ENCODE data around the gene ATAD3B.
"Not testable (repeated sequence)": the region's sequence is repeated elsewhere in the genome, so short reads cannot be mapped to it uniquely, and the experiment has no call there.

Gene ATAD3B

DNA sequence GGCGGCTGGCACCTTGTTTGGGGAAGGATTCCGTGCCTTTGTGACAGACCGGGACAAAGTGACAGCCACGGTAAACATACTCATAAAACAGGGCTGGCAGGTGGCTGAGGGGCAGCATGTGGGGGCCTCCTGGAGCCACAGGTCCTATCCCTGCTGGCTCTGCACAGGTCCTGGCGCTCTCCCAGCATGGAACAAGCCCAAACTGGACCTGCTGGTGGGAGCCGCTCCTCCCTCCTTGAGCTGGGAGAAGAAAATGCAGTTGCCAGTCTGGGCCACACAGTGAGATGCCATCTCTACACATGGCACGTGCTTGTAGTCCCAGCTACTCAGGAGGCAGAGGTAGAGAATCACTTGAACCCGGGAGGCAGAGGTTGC, 19.2 kb upstream of the ATAD3B start:
- not testable (repeated sequence) for DNase-seq

DNA sequence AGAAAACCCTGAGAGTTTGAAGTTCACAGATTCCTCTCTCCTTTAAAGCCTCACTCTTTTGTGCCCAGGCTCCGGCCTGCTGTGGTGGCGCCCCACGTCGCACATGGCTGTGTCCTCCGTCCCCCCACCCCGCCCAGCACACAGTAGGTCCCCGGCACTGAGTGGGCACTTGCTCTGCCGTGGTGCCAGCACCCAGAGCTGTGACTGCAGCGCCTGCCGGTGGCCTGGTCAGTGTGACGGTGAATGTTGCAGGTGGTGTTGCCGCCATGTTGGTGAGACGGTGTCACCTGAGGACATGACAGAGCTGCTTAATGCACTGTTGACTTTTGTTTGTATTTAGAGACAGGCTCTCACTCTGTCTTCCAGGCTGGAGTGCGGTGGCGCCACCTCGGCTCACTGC, 18.7 kb upstream of the ATAD3B start:
- DNase-seq: no peak

DNA sequence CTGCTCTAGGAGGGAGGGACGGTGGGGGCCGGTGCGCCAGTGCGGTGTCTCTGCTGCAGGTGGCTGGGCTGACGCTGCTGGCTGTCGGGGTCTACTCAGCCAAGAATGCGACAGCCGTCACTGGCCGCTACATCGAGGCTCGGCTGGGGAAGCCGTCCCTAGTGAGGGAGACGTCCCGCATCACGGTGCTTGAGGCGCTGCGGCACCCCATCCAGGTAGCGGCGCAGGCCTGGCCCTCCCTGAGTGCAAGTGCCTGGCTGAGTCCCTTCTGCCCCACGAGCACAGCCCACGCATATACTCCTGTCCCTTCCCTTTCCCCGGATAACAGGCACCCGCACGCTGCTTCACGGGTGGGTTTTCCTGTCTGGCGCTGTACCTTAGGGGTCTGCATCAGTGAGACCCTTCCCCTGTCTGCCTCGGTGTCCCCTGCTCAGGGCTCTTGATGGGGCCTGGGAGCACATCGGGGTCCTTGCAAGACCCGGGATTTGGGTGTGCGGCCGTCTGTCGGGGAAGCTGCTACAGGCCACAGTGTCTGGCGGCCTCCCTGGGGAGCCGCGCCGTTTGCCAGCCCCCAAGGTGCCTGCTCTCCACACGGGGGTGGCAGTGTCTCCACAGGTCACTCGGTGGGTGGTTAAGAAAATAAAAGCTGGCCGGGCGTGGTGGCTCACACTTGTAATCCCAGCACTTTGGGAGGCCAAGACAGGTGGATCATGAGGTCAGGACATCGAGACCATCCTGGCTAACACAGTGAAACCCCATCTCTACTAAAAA, 17.1 kb upstream of the ATAD3B start:
- DNase-seq: not testable (repeated sequence)

DNA sequence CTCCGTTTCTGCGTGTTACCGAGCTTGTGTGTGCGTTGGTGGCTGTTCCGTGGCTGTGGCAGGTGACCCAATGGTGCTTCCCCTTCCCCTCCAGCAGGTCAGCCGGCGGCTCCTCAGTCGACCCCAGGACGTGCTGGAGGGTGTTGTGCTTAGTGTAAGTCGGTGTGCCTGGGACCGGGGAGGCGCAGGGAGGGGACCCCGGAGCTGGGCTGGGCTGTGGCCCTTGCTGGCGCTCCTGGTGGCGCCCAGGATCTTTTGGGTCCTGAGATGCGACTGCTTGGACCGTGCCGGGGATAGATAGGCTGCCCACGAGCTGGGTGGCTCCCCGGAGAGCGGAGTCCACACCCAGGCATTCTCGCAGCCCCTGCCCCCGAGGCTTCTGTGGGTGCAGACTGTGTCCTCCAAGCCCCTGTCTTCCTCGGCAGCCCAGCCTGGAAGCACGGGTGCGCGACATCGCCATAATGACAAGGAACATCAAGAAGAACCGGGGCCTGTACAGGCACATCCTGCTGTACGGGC, 16.1 kb upstream of the ATAD3B start:
- DNase-seq: no peak

DNA sequence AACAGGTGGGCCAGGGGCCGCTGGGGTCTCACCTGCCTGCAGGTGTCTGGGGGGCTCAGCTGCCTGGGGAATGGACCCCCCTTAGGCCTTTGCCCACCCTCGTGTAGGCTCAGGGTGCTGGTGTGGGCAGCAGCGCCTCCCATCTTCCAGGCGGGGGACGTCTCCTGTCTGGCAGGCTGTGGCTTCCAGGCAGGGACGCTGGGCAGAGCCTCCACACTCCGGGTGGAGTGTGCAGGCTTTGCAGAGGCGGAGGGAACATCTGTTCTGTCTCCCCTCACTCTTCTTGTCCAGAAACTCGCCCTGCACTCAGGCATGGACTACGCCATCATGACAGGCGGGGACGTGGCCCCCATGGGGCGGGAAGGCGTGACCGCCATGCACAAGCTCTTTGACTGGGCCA, 15.6 kb upstream of the ATAD3B start:
- DNase-seq: not testable (repeated sequence)

DNA sequence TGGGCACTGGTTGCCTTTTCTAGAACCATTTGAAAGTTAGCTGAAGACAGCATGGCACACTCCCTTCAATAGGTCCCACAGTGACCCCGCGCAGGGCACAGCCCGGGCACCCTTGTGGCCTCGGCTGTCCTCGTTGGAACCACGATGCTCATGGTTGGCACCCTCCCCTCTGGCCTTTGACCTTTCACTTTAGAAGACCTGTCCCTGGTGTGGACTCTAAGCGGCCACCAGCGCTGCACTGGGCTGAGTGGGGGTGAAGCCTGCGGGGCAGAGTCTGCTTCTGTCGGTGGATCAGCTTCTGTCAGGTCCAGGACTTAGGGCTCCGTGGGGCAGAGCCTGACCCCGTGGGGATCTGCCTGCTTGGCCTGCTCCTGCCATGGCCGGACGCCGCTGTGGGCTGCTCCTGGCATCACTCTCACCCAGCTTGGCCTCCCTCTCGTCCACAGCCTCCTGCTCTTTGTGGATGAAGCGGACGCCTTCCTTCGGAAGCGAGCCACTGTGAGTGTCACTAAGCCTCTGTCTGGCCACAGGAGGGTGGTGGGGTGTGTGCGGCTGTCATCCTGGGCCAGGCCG, 14.8 kb upstream of the ATAD3B start:
- not testable (repeated sequence) for DNase-seq

DNA sequence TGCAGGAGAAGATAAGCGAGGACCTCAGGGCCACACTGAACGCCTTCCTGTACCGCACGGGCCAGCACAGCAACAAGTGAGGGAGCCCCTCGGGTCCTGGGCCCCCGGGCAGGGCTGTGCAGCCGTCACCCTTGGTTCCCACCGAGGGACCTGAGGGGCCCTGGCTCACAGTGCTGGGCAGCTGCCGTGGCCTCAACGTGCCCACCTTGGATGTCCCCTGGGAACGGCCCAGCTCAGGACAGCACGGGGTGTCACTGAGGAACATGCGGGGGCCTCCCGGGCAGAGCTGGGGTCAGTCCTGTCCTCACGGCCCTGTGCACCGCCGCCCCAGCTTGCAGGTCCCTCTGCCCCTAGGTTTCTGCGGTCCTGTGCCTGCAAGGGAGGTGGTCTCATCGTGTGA, 12.4 kb upstream of the ATAD3B start:
- not testable (repeated sequence) for DNase-seq

DNA sequence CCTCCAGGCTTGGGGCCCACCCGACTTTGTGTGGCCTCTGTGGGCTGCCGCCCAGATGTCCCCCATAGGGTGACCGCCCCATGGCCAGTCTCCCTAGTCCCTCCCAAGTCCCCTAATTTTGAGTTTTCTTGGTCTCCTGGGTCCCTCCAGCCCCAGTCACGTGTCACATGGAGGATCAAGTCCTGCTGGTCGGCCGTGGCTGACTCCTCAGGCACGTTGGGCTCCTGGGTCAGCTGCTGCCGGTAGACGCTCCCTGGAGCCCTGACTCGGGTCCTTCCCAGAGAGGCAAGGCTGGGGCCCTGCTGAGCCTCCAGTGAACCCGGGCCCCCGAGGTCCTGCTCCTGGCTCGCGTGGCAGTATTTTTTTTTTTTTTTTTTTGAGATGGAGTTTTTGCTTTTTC, 11.9 kb upstream of the ATAD3B start:
- not testable (repeated sequence) for DNase-seq

DNA sequence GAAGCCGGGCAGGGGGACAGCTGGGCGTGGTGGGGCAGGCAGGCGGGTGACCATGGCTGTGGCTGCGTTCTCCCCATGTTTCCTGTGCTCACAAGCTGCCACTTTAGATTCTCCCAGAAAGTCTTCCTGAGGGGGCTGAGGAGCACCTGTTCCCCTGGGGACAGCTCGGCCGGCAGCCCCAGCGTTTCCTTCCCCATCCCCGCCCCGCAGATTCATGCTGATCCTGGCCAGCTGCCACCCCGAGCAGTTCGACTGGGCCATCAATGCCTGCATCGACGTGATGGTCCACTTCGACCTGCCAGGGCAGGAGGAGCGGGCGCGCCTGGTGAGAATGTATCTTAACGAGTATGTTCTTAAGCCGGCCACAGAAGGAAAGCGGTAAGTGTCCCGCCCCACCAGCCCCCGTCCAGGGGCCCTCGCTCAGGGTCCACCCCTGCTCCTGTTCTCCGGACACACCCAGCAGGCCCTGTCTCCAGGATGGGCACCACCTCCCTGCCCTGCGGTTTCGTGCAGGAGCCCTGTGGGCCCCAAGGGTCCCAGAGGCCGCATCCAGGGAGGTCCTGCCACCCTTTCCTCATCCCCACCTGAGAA, 10.9 kb upstream of the ATAD3B start:
- DNase-seq: no peak

DNA sequence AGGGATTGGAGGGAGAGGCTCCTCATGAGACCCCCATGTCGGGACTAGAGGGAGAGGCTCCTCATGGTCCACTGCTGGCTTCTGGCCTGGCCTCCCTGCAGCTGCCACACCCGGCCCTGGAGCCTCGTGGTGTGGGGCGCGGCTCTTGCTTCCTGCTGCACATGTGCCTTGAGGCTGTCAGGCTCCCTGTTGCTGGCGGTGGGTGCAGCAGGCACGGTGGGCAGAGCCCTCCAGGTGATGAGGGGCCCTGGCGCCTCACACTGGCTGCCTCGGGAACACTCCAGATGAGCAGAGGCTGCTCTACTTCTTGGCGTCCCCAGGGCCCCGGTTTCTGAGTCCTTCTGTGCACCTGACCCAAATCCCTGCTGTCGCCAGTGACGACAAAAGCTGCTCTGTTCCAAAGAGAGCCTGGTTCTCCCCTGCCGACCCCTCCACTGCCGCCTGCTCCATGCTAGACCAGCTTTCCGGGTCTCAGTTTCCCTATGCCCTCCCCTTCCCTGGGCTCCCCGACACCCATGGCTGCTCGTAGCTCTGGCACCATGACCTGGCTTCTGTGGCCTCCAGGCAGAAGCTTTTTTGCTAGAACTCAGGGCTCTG, 9.7 kb upstream of the ATAD3B start:
- no peak for DNase-seq

DNA sequence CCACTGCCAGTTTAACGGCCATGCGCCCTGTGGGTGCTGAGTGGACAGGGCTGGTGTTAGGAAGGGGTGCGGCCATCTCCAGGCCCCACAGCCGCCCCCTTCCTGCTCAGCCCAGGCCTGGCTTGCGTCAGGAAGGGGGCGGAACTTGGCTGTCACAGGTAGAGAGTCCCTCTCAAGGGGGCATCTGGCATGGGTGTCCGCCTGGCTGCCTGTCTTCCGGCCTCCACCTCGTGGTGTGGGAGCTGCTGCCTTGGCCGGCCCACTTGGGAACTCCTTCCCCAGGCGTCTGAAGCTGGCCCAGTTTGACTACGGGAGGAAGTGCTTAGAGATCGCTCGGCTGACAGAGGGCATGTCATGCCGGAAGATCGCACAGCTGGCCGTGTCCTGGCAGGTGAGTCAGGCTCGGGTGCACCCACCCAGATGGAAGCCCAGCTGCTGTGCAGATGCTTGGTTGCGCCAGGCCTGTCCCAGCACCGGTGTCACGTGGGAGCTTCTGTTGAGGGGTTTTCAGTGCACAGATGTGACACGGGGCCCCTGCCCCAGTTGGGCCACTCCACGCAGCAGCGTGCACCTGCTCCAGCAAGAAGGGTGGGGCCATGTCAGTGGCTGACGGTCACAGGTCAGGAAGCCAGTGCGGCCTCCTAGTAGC, 9.1 kb upstream of the ATAD3B start:
- no peak for DNase-seq

DNA sequence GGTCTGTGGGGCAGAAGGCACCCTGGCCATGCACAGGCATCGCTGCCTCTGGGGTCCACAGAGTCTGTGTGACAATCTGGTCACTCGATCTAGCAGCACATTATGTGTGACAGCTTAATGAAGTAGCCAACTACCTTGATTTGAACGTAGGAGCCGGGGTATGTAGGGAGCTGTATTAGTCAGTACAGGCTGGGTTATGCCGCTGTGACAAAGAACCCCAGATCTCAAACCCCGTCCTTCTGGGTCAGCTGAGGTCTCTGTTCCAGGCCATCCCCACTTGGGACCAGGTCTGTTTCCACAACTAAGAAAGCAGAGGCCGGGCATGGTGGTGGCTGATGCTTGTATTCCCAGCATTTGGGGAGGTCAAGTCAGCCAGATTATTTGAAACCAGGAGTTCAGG, 8.3 kb upstream of the ATAD3B start:
- DNase-seq: no peak

DNA sequence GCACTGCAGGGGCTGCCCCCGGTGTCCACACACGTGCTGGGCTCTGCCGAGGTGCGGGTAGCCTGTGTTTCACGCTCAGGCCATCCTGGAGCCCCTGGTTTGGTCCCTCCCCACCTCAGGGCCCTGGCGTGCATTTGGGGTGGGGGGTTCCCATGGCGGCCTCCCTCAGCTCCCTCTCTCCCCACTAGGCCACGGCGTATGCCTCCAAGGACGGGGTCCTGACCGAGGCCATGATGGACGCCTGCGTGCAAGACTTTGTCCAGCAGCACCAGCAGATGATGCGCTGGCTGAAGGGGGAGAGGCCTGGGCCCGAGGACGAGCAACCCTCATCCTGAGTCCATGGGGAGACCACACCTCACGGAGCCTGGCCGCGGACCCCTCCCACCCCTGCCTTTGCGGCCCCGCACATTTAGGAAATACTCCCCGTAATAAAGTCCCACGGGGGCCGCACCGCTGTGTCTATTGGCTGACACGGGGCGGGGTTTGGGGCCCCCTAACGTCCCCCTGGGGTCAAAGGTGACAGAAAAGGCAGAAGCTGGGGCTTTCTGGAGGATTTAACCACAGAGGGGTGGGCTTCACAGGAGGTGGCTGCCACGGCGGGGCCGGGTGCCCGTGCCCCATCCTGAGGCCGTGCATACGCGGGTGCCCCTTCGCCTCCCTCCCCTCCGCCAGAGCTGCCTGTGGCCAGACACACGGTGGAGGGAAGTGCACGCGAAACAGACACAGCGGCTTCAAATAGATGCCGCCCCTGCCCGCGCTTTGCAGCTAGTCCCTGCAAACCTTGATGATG, 3.2 kb upstream of the ATAD3B start:
- DNase-seq: not testable (repeated sequence)

DNA sequence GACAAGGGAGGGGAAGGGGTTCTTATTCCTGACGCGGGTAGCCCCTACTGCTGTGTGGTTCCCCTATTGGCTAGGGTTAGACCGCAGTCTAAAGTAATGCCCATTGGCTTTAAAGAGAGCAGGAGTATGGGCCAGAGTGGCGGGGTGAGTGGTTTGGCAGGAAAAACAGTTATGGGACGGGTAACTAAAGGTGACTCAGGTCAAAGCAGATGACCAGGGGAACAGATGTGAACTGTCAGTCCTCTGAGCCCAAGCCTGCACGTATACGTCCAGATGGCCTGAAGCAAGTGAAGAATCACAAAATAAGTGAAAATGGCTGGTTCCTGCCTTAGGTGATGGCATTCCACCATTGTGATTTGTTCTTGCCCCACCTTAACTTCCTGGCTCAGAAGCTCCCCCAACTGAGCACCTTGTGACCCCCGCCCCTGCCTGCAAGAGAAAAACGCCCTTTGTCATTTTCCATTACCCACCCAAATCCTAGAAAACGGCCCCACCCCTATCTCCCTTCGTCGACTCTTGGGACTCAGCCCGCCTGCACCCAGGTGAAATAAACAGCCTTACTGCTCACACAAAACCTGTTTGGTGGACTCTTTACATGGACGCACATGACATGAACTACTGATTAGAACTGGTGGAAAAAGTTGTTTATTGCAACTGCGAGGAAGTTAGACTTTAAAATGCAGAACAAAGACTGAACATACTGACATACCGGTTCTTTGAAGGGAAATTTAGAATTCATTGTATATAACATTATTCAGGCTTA, 758 bp upstream of the ATAD3B start:
- DNase-seq: no peak

DNA sequence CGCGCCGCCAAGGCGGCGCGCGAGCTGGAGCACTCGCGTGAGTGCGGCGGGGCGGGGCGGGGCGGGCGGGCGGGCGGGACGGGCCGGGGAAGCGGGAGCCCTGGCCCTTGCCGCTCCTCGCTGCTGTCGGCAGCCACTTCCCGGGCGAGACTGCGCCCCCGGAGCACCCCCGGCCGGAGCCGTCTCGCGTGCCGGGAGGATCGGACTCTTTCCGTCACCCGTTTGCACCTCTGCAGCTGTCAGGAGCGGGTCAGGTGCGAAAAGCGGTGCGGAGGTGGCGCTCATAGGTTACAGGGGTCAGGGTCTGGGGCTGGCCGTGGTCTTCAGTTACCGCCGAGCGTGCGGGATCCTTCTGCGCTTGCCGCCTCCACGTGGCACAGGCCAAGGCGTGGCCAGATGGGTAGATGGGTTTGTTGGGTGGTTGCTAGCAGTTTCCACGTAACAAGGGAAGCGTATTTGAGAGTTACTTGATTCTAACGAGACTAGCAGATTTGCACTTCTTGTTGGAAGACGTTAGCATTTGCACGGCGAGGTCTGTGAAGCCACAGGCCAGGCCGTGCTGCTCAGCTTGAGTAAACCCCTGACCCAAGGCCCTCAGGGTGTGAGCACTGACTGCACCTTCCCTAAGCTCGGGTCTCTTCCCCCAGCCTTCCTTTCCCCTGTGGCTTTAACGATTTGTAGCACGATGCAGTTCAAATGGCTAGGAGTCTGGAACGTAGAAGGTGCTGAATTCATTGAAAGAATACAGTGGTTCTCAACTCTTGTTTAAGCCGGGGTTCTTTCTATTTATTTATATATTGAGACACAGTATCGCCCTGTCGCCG, 700 bp downstream of the ATAD3B start:
- not testable (repeated sequence) for DNase-seq

DNA sequence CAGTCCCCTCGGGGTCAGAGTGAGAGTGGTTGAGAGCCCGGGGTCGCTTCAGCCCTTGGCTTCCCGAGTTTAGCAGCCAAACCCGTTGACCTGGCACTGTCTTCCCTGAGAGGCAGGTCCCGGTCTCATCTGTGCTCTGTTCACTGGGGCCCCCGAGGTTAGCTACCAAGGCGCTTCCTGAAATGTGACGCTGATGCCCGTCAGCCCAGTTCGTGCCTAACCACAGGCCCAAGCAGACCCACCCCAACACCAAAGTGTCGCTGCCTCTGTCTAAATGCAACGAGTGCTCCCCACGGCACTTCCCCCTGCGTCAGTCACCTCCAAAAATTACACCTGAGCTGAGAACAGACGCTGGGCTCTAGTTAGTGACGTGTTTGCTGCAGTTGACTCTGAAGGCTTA, 4.4 kb downstream of the ATAD3B start:
- not testable (repeated sequence) for DNase-seq

DNA sequence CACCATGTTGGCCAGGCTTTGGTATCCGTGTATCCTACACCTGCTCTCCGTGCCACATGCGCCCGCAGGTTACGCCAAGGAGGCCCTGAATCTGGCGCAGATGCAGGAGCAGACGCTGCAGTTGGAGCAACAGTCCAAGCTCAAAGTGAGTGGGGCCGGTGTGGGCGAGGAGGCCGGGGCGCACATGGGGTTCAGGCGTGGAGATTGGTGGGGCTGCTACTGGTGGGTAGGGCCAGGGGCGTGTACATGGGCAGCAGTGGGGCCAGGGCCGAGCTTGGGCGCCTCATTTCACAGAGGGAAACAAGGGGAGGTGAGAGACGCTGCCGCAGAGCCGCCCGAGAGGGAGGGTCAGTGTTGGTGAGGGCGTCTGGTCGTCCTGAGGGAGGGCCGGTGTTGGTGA, 5.6 kb downstream of the ATAD3B start:
- no peak for DNase-seq

DNA sequence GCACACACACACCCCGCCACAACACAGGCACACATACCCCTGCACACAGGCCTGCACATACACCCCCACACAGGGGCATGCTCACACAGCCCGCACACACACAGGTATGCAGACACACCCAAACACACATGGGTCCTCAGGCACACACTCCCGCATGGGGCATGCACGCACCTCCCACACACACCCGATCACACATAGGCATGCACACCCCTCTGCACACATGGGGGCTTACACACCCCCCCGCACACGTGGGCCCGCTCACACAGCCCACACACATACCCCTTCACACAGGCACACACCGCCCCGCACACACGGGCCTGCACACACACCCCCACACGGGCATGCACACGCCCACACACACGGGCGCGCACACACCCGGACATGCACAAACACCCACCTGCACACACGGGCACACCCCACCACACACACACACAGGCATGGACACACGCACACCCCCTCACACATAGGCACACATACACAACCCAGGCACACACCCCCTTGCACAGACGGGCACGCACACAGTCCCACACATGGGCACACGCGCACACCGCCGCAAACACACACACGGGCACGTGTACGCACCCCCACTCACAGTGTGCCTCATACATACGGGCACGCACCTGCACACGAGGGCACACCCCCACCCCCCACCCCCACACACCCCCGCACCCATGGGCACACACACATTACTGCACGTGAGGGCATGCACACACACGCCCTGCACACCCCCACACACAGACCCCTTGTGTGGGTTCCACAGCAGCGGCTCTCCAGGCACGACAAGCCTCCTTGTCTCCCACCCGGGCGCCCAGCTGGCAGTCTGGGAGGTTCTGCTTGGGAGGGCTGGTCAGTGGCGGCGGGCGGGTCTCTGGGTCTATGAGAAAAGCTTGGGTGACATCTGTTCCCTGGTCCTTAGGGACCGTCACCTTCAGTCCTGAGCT, 8.3 kb downstream of the ATAD3B start:
- DNase-seq: no peak

DNA sequence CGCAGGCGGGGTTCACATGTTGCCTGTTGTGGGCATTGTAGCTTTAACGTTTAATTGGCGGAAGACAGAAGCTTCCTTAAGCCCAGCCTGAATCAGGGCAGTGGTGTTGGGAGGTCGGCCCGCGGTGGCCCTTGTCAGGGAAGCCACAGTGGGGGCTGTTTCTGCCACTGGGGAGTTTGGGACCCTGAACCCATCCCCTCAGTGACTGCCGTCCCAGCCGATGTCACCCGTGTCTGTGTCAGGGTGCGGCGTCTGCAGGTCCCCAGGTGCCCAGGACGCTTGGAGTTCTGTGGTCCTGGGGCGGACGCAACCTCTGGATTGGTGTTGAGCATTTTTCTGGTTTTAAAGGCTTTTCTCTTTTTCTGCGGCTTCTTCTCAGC, 8.9 kb downstream of the ATAD3B start:
- DNase-seq: not testable (repeated sequence)

DNA sequence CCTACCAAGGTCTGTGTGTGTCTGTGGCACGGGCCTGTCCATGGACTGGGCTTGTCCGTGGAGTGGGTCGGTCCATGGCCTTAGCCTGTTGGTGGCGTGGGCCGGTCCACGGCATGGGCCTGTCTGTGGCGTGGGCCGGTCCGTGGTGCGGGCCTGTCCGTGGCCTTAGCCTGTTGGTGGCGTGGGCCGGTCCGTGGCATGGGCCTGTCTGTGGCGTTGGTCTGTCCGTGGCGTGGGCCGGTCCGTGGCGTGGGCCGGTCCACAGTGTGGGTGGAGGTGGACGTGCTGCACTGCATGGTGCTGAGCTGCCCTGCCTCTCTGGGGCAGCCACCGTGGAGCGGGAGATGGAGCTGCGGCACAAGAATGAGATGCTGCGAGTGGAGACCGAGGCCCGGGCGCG, 10.2 kb downstream of the ATAD3B start:
- DNase-seq: not testable (repeated sequence)

All from NCI-H1436 treated with DMSO at 0.1 percent for 48 hours (cell line).